HUES64 (cell line): ENCODE results near the gene C2CD3.

Source experiments
- H3K27ac ChIP-seq: 2 replicates; pipeline ENCODE4 v1.7.0; 2013; ENCODE audit warnings: low read depth, low read length, inconsistent platforms
- H3K27me3 ChIP-seq: 2 replicates; pipeline ENCODE4 v1.6.1; 2013; ENCODE audit warnings: mild to moderate bottlenecking, low read length; ENCODE audit not compliant: insufficient read depth
- H3K36me3 ChIP-seq: 2 replicates; pipeline ENCODE4 v1.6.1; 2013; ENCODE audit warnings: mild to moderate bottlenecking, low read length; ENCODE audit not compliant: insufficient read depth
- H3K4me1 ChIP-seq: 2 replicates; pipeline ENCODE4 v1.6.1; 2013; ENCODE audit warnings: mild to moderate bottlenecking, low read length, moderate library complexity; ENCODE audit not compliant: insufficient read depth
- H3K4me3 ChIP-seq: 2 replicates; pipeline ENCODE4 v1.5.1; 2013; ENCODE audit warnings: mild to moderate bottlenecking, low read length, moderate library complexity
- H3K9ac ChIP-seq: 2 replicates; pipeline ENCODE4 v1.6.1; 2013; ENCODE audit warnings: mild to moderate bottlenecking, low read depth, low read length
- H3K9me3 ChIP-seq: 2 replicates; pipeline ENCODE4 v1.6.1; 2013; ENCODE audit warnings: low read depth, low read length; ENCODE audit not compliant: insufficient read depth
- WGBS: fragments of 150-250, 120-280 bp; methylation state at CpG from one replicate; pipeline ENCODE4 v1.1.7; 2013; ENCODE audit warnings: missing lambda C conversion rate; 5-methylcytosine and 5-hydroxymethylcytosine counted together

Gene C2CD3

GRCh38 chr11:74025467-74026166 lies 145.2 kb downstream of the C2CD3 start:
- Histone ChIP-seq H3K4me3 (no peak overlapping the region), H3K9ac (no peak overlapping the region)

GRCh38 chr11:74024261-74025029 lies 146.4 kb downstream of the C2CD3 start:
- Histone ChIP-seq H3K9me3 (no peaks in the 10 kb centered on the region), H3K36me3 (peaks cover 19% of the 10 kb centered on the region; the same call in 1 of the 2 replicates), H3K27me3 (no peaks in the 10 kb centered on the region), H3K27ac (no peak overlapping the region), H3K4me1 (no peaks in the 10 kb centered on the region), H3K4me3 (no peak overlapping the region), H3K9ac (no peak overlapping the region)
- WGBS = 96% methylated on average over 2 of the region's 2 CpGs

More at GRCh38 chr11:74025467-74026166, 145.2 kb downstream of the C2CD3 start:
- Histone ChIP-seq H3K27ac (no peak overlapping the region), H3K36me3 (peaks cover 21% of the 10 kb centered on the region; the same call in 1 of the 2 replicates), H3K27me3 (no peaks in the 10 kb centered on the region), H3K4me1 (no peaks in the 10 kb centered on the region), H3K9me3 (no peaks in the 10 kb centered on the region)
- 95% methylated on average over 7 of the region's 7 CpGs for WGBS

- H3K4me3 ChIP-seq = no peak overlapping the region
- peaks cover 15% of the 10 kb centered on the region; the same call in 1 of the 2 replicates for H3K36me3 ChIP-seq
- no peak overlapping the region for H3K27ac ChIP-seq
- no peaks in the 10 kb centered on the region for H3K9me3 ChIP-seq
- no peak overlapping the region for H3K9ac ChIP-seq
- no peaks in the 10 kb centered on the region for H3K4me1 ChIP-seq
- no peaks in the 10 kb centered on the region for H3K27me3 ChIP-seq
These were observed 147.5 kb downstream of the C2CD3 start for GRCh38 chr11:74023276-74023675.

- H3K27me3 ChIP-seq = no peaks in the 10 kb centered on the region
- H3K27ac ChIP-seq = no peak overlapping the region
- 97% methylated on average over 5 of the region's 6 CpGs for WGBS
- H3K9me3 ChIP-seq = no peaks in the 10 kb centered on the region
- no peak overlapping the region for H3K9ac ChIP-seq
- no peak overlapping the region for H3K4me3 ChIP-seq
- H3K36me3 ChIP-seq = peaks cover 18% of the 10 kb centered on the region; the same call in 1 of the 2 replicates
- no peaks in the 10 kb centered on the region for H3K4me1 ChIP-seq
These were observed 148.3 kb downstream of the C2CD3 start for GRCh38 chr11:74022546-74022945.

GRCh38 chr11:74021998-74022397 lies 148.8 kb downstream of the C2CD3 start:
- no peak overlapping the region for H3K4me3 ChIP-seq
- no peak overlapping the region for H3K9ac ChIP-seq
- no peak overlapping the region for H3K27ac ChIP-seq
- H3K4me1 ChIP-seq = no peaks in the 10 kb centered on the region
- H3K9me3 ChIP-seq = no peaks in the 10 kb centered on the region
- H3K36me3 ChIP-seq = peaks cover 19% of the 10 kb centered on the region; the same call in 1 of the 2 replicates
- 94% methylated on average over 6 of the region's 6 CpGs for WGBS
- no peaks in the 10 kb centered on the region for H3K27me3 ChIP-seq

DNA sequence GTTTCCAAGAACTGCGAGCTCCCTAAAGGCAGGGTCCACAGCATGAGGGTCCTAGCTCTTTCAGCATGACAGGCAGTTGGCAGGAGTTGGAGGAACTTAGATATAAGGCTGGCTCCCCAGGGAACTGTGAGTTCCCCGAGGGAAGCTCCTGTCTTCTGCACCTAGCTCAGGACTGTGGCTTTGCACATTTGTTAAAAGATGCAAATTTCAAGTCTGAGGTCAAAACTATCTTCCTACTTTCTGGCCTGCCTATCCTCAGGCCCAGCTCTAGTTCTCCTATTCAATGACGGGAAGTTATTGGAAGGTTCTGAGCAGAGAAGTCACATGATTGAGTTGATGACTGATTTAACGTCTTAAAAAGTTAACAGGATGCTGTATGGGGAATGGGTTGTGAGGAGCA lies 150.3 kb downstream of the C2CD3 start:
- no peaks in the 10 kb centered on the region for H3K9me3 ChIP-seq
- peaks cover 19% of the 10 kb centered on the region for H3K36me3 ChIP-seq
- WGBS = 92% methylated on average over 4 of the region's 4 CpGs
- no peaks in the 10 kb centered on the region for H3K27me3 ChIP-seq
- no peak overlapping the region for H3K27ac ChIP-seq
- H3K4me1 ChIP-seq = no peaks in the 10 kb centered on the region
- no peak overlapping the region for H3K4me3 ChIP-seq
- no peak overlapping the region for H3K9ac ChIP-seq

- no peaks in the 10 kb centered on the region for H3K9me3 ChIP-seq
- no peaks in the 10 kb centered on the region for H3K4me1 ChIP-seq
- no peak overlapping the region for H3K27ac ChIP-seq
- no peak overlapping the region for H3K4me3 ChIP-seq
- H3K9ac ChIP-seq = no peak overlapping the region
- WGBS = 90% methylated on average over 4 of the region's 4 CpGs
- no peaks in the 10 kb centered on the region for H3K27me3 ChIP-seq
- peaks cover 17% of the 10 kb centered on the region for H3K36me3 ChIP-seq
These were observed 150.9 kb downstream of the C2CD3 start for GRCh38 chr11:74019860-74020259.

DNA sequence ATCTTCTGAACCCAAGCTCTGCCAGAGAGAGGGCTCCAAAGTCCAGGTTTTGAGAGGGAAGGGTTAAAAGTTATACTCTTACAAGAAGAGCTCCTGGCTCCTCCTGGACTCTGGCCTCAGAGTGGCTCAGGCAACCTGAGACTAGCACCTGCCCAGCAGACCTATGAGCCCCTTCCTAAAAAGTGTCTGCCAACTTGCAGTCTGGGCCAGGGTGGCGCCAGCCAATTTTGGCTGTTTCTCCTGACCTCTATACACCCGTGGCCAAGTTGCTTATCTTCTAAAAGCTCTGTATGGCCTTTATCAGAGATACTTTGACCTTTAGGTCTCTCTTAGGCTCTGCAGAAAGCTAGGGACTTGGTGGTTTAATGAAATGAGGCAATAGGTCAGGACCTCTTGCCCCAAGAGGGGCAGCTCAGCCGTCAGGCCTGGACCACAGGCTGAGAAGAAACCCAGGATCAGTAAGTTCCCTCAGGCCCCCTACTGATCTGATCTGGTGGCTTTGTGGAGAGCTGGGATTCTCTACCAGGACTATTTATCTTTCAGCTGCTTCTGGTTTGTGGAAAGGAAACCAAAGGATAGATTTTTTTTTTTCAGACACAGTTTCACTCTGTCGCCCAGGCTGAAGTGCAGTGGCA lies 151.6 kb downstream of the C2CD3 start:
- Histone ChIP-seq H3K4me3 (no peak overlapping the region), H3K9me3 (no peaks in the 10 kb centered on the region), H3K9ac (no peak overlapping the region), H3K27ac (no peak overlapping the region), H3K4me1 (no peaks in the 10 kb centered on the region), H3K27me3 (no peaks in the 10 kb centered on the region), H3K36me3 (peaks cover 17% of the 10 kb centered on the region)
- WGBS = 91% methylated on average over 4 of the region's 4 CpGs

DNA sequence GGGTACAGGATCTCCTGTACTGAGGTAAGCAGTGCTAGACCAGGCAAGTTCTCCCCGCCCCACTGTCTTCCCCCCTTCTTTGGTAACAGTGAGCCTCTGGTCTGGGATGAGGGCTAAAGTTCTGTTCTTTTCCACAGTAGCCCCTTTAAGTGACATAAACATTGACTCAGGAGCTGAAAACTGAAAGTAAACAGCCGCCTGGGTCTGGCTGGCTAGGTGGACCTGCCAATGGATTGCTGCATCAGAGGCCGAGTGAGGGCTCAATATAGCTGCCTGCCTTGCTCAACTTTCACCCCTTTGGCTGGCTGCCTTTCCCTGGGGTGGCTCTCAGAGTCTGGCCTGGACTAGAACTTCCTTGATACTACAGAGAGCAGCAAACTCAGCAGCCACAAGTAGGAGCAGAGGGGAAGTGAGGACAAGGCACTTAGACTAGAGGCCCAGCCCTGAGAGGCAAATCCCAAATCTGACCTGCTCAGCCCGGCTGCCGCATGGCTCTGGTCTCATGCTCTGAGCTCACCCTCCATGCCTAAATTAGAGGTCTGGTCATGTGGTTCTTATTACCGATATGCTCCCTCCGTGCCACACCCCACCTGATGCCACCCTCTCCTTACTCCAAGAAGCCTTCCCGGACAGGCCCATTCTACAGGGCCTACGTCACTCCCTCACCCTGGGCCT lies 152.3 kb downstream of the C2CD3 start:
- H3K27me3 ChIP-seq = no peaks in the 10 kb centered on the region
- H3K4me1 ChIP-seq = no peaks in the 10 kb centered on the region
- H3K27ac ChIP-seq = no peak overlapping the region
- no peak overlapping the region for H3K4me3 ChIP-seq
- H3K9ac ChIP-seq = no peak overlapping the region
- H3K36me3 ChIP-seq = peaks cover 17% of the 10 kb centered on the region
- WGBS = 93% methylated on average over 9 of the region's 9 CpGs
- no peaks in the 10 kb centered on the region for H3K9me3 ChIP-seq

- no peak overlapping the region for H3K9ac ChIP-seq
- H3K27ac ChIP-seq = no peak overlapping the region
- no peaks in the 10 kb centered on the region for H3K9me3 ChIP-seq
- no peak overlapping the region for H3K4me3 ChIP-seq
- H3K27me3 ChIP-seq = no peaks in the 10 kb centered on the region
- peaks cover 20% of the 10 kb centered on the region for H3K36me3 ChIP-seq
- WGBS = 93% methylated on average over 3 of the region's 3 CpGs
- no peaks in the 10 kb centered on the region for H3K4me1 ChIP-seq
These were observed 153.2 kb downstream of the C2CD3 start for GRCh38 chr11:74017631-74018030.
